HG03565 (cell line): ENCODE results near the gene PCAT7.

Experiments used
- ATAC-seq: cut with Tn5 transposase; IDR thresholded peaks from one replicate; pipeline ENCODE4 v1.9.1; 2021; ENCODE audit warnings: mild to moderate bottlenecking, moderate library complexity; ENCODE audit not compliant: unreplicated experiment

The PCAT7 gene

DNA sequence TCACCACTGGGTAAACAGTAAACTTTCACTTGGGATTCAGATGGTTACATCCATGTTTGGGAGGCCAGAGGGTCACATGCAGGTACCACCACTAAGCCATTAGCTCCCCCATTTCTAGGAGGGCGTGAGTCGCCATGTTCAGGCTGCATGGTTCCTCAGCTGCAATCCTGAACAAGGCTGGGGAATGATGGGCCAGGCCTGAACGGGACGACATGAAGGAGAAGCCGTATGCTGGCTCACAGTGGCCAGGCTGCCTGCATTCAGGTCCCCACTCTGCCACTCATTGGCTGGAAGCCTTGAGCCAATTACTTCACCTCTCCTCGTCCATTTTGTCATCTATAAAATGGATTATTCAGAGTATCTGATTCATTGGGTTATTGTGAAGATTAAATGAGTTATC lies 47.8 kb downstream of the PCAT7 start:
- no peak for ATAC-seq

DNA sequence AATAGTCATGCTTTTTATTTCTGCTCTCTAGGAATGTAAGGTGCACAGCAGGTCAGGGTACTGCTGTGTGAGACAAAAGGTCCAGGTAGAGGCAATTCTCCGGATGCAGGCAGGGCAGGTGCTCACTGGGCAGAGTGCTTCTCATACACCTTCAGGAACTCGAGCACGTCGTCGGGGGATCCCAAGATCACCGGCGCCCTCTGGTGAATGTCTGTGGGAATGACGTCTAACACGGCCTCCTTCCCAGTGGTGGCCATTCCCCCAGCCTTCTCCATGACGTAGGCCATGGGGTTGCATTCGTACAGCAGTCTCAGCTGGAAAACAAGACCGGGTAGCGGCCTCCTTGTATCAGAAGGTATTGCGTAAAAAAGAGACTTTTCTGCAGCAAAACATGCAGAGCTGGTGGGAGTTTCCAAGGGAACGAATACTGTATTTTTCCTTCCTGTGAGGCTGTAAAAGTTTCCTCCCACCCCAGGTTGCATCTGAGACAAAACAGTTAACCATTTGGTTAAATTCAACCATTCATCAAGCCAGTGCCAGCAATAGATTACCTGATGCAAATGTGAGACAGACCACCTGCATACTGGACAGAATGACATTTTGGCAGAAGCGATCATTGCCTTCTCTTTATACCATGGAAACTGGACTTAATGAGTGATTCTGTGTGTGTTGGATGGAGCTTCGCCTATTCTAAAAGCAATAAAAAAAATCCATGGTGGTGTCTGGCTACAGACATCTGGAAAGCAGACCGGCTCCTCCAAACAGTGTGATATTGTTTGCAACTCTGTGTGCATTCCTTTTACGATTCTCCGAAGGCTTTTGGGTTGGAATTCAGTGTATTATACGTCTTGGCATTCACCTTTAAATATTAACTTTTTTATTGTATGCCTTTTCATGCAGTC lies 48.6 kb downstream of the PCAT7 start:
- ATAC-seq: no peak

DNA sequence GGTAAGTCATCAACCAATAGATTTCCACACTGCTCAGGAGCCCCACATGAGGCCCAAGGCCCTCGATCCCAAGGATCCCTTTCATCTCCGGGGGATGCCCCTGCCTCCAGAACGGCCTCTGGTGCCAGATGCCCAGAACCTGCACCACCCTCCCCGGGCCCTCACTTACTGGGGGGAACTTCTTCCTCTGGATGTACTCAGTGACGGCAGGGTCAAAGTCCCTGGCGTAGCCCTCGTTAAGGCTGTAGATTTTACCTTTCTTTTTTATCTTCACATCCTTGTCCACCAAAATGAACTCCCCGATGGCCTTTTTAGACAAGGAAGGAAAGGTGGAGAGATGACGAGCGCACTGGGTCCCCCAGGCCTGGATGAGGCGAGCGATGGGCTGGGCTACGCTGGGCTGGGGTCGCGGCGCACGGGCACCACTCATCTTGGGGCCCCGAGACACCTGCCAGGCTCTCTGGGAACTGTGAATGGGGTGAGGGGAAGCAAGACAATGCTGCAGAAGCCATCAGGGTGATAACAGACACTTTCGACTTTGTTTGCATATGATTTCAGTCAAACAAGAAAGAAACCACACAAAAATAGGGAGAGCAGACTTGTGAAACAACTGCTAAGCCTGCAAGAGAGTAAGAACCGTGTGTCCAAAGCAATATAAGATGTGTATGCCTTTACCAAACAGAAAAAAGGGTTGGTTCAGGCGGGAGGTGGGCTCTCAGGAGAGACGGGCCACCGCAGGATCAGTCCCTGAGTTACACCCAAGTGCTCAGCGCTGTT lies 52.0 kb downstream of the PCAT7 start:
- ATAC-seq: no peak

DNA sequence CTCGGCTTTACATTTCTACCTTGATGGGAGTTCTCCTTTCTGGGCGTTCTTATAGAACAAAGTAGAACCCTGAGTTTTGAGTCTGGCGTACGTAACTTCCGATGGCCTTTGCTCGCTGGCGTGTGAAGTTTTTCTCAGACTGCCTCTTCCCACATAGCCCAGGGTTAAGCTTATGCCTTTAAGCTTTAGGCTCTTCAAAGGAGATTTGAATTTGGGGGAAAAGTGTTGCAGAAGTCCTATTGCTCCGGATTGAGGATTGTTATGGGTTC lies 52.5 kb downstream of the PCAT7 start:
- ATAC-seq: no peak

DNA sequence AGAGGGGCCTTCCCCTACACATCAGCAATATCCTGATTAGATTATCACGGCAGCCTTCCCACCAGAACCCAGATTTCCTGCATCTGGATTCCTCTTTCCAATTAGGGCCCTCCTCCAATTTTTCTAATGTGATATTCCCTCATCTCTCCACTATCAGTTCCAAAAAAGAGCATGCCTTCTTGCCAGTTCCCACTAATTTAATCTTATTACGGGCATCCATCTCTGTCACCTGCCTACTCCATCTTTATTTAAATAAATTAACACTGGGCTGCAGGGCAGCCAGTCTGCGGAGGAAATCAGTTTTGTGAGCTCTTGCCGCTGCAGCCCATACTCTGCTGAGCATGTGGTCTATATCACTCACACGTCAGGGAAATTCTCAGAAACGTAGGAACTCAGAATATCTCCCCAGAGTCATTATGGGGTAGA lies 55.3 kb downstream of the PCAT7 start:
- ATAC-seq: no peak

DNA sequence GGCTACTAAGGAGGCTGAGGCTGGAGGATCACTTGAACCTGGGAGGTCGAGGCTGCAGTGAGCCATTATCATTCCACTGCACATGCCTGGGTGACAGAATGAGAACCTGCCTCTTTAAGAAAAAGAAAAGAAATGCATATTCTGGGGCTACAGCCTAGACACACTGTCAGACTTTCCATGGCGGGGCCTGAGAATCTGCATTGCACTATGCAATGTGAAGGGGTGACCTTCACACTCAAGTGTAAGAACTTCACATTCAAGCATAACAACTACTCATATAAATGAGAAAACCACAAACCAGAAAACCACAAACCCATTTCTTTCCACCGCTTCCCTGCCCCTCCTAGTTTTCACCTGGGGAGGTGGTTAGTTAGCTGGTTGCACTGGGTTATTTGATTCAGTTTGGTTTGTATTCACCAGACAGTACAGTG lies 56.8 kb downstream of the PCAT7 start:
- ATAC-seq: no peak

DNA sequence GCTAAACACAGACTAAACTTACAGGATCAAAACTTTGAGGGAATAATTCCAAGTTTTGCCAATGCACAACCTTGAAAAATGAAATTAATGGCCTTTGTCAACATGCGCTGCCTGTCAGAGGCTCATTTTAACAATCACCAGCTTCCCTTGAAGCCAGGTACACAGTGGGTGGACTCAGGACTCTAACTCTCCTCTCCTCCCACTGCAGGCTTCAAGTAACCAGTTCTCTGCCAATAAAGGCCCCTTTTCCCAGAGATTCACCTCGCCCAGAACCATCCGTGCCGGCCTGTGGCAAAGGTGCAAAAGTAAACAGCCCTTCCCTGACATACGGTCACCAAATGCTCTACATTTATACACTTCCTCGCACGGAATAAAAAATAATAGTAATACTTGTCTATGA lies 57.2 kb downstream of the PCAT7 start:
- ATAC-seq: no peak

DNA sequence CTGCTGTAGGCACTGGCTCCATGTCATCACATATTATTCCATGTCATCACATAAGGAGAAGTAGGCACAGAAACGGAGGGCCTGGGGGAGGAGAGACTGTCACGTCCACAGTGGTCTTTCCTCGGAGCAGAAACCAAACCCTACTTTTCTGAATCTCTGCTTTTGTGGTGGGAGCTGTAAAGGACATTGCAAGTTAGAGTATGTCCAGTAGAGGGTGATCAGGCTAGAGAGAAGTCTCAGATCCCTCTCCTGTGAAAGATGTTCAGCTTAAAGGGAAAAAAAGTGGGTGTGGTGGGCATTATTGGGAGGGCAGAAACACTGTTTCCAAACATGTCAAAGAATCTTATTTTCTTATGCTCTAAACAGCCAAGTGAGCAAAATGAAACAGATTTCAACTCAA lies 58.1 kb downstream of the PCAT7 start:
- no peak for ATAC-seq

DNA sequence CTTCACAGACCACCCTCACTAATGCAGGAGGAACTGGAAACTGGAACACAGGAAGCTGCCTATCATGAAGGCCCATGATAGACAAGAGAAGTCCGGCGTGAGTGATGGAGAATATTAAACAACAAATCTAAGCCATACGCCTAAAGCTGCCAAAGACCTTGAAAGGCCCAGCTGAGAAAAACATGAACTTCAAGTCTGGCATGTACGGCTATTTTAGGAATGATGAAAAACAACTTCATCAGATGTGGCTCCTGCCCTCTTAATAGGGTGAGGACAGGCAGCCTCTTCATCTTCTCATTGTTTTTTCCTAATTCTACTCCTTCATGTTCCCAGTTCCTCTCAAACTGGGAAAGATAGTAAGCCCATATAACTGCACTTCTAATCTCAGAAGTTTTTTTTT lies 64.1 kb downstream of the PCAT7 start:
- no peak for ATAC-seq
